8988T (cell line): ENCODE data around the gene PLXNB2.

Experiments
- DNase-seq: peaks from one replicate; pipeline ENCODE4 v3.0.0; 2011

The PLXNB2 gene

DNA sequence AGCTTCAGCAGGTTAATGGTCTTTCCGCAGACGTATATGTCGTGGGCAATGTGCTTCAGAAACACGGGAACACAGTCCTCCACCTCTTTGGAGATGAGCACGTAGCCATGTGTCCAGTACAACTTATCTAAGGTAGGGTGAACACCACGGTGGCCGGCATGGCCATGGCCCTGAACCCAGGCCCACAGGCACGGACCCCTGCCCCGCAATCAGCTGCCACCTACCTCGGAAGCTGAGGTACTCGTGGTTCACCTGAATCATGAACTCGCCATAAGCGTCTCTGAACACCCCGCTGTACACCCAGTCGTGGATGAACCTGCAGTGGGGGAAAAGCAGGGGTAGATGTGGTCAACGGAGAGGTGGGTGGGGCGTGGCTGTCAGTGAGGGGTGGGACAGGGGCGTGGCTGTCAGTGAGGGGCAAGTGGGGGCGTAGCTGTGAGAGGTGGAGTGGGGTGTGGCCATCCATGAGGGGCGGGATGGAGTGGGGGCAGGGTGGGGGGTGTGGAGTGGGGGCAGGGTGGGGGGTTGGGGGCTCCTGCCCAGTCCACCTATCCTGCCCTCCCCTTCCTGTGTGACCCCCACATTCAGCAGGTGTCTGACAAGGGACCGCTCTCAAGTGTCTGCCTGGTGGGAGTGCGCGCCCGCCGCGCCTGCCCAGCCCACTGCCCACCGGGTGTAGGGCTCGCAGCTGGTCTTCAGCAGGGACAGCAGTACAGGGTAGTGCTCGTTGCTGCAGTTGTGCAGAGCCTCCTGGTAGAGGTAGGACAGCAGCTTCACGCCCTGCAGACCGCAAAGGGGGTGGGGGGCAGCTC is 81.2 kb downstream of the PLXNB2 start:
- no peak for DNase-seq

- DNase-seq: no peak
These were observed 82.1 kb downstream of the PLXNB2 start for GRCh38 chr22:50225200-50225969.
